COR-L47 (cell line): ENCODE measurements around the gene ADM.
A peak's percentile ranks its signal among the peaks of the same experiment; 100 is the strongest.

Experiments
- DNase-seq: peaks from one replicate; lab custom pipeline; 2025; lab: John Stamatoyannopoulos, UW

ADM gene

DNA sequence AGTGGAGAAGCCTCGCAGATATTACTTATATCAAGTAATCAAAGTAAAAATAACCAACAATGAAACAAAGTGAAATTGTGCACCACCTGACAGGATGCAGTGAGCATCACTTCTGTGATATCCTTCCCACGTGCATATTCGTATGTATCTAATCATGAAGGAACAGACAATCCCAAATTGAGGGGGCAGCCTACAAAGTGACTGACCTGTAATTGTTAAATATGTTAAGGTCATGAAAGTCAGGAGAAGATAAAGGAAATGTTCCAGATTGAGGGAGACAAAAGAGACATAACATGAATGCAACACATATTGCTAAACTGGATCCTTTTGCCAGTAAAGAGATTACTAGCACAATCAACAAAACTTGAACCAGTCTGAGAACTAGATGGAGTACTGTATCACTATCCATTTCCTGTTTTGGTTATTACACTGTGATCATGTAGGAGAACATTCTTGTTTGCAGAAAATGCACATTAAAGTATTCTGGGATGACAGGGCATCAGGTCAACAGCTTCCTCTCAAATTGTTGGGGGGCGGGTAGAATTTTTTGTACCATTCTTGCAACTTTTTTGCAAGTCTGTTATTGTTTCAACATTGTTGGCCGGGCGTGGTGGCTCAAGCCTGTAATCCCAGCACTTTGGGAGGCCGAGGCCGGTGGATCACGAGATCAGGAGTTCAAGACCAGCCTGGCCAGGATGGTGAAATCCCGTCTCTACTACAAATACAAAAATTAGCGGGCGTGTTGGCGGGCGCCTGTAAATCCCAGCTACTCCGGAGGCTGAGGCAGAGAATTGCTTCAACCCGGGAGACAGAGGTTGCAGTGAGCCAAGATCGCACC is 12.9 kb upstream of the ADM start:
- no peak for DNase-seq

DNA sequence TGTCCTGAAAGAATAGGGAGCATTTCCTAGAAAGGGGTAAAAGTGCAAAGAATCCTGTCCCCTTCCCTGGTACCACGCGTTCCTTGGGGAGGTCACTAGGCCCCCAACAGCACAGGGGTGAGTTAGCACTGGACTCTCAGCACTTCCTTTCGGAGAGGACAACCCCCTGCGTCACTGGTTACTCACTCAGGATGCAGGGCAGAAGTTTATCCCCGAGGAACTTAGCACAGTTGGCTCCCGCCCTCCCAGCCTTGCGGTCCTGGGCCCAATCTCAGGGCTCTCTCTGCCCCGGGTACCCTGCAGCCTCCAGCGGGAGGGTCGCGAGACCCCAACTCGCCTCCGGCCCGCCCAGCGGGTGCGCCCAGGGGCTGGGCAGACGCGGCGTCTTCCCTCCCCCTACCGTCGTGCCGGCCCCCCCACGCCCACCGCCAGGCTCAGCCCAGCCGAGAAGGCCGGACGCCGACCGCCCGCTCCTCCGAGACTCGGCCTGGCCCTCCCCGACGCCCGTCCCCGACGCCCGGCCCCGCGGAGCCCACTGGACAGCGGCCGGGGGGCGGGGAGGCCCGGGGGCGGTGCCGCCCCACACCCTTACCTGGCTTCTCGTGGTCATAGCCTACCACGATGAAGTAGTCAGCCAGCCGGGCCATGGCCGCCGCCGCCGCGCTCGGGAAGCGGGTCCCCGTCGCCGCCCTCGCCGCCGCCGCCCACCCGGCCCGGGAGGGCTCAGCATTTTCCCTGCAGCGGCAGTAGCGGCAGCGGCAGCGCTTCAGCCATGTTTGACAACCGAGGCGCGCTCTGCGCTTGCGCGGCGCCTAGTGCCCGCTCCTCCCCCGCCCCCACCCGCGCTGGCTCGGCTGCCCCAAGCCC is 11.2 kb upstream of the ADM start, which contains the start of gene SBF2:
SBF2 (minus strand) TSS at position 797 of the 867 bp plus-strand sequence; CDS start at position 647, 150 bp downstream.
- peak; percentile 82 for DNase-seq

DNA sequence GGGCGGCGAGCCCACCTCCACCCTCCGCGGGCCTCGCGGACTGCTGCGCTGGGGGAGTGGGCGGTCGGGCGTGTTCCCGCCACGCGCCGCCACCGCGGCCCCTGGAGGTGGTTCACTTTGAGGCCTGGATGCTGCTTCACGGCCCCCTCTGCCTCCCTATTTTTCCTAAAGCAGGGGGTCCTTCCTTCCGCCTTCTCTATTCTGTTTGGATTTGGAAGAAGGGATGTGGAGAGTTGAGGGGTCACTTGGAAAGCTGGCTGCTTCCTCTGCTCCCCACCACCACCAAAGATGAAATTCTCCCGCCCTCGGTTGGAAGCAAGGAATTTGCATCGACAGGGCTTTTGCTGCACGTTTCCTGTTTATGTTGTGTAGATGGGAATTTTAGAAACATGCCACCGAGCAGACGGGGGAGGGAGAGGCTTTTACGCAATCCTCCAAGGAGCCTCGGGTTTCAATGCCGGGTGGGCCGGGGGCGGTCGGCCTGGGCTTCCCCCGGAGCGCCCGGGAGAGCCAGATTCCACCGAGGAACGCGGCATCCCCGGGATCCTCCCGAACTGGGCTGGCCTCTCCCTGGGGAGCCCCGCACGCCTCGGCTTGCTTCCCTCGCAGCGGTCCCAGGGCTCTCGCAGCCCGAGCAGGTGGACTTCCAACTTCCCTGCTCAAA is 10.5 kb upstream of the ADM start:
- peak; percentile 9 for DNase-seq

DNA sequence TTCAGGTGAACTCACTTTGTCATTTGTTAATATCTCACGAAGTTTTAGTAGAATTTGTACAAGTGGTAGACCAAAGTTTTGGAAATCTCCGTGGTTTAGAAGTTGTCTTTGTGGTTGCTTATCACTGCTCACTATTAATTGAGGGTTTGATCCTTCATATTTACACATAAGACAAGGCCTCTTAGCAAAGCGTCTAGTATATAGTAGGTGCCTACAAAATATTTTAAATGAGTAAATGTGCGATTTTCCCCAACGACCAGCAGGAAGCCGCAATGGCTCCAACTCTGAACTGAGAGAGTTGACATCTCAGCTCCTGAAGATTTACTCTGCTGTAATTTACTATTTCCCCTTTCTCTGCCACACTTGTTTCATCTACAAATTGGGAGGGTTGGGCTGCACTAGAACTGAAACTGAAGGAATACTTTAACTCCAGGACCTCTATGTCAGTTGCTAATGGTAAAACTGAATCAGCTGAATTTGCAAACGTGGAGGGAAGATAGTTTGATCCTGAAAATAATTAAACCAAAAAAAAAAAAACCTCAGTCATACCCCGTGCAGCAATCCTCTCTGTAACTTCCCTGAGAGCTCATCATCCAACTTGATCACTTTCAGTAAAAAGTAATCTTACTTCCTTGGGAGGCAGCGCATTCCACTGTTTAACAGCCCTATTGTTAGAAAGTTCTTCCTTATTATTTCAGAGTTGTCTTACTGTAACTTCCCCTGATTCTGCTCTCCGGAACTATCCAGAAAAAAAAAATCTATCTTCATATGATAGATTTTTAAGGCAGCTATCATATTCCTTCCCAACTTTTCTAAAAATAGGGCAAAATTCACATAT is 9.6 kb upstream of the ADM start:
- DNase-seq, result no peak

DNA sequence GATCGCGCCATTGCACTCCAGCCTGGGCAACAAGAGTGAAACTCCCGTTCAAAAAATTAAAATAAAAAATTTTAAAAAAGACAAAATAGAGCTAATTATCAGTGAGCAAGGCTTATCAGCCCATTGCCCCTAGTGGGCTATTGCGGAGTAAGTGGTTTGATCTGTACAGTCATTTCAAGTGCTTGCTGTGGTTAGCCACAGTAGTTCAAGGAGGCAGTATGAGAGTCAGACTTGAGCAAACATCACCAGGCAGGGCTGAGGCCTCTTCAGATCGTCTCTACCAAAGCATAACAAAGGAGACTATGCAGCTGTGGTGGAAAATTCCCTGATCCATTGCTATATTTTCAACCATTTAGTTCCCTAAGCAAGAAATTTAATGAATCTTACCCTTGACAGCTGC is 6.5 kb upstream of the ADM start:
- no peak for DNase-seq

DNA sequence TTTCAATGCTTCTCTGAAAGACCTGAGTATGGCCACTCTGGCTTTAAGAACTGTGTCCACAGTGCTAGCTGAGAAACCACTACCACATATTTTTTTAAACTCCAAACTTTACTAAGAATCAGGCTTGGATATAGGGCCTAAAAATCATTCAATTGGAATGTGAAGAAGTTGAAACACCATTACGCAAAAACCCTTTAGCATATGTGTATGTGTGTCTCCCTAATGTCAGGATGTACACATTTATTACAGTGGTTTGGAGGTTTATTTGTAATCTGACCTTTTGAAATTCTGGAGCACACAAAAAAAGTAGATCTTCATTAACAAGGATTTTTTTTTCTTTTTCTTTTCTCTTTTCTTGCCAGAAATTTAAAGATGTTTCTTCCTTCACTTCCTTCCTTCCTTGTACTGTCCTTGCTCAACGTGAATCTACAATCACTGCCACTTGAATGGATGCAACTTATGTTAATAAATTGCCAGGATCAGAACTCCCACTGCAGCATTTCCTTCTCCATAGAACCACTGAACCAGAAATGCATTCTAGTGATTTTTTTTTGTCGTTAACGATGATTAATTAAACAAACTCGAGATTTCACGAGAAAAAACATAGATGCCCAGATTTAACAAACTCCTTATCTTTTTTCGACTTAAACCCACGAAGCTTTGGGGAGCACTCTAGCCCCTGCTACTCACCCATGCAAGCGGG is 3.1 kb upstream of the ADM start:
- no peak for DNase-seq

DNA sequence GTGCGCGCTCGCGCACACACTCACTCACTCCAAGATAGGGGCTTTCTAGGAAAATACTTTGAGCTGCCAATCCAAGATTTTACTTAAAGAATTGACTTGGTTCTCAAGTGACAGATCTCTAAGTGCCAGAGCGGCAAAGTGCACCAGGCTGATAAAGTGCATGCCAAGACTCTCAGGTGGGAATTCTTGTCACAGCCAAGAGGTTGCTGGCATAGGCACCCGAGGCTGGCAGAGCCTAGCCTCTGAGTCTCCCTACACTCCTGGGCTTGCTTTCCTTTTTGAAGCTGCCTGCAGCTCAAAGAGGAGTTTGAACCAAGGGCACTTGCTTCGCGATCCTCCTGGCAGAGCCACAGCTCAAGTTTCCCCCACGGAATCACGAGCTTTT is 2.5 kb upstream of the ADM start:
- DNase-seq, result no peak

DNA sequence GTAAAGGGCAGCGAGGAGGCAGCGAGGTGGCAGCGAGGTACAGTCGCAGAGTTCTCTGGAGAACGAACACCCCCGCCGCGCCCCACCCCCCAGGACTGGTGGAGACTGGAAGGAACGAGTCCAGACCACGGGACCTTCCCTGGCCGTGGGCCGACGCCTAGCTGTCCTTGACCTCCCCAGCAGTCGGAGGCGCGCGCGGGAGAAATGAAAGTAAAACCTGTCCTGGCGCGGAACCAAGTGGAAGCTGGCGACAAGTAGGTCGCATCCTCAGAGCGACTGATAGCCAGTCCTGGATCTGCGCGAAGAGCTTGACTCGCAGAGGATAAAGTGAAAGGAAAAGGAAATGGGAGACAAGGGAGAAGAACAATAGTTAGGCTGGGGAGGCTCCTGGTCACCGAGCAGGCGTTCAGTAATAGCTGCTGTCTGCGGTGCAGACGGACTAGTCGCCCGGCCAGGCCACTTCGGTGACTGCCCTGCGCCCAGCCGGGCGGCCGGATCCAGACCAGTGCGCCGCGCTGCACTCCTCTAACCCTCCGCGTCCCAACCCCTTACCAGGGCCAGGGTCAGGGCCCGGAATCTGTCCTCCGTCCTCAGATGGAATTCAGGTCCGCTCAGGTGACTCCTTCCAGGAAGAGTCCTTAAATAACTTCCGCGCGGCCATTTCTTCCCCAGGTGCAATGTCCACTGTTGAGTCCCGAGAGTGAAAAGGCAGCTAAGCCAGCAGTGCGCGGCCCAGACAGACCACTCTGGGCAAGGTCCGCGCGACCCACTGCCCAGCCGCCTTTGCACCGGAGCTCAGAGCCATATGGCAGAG is 1.9 kb upstream of the ADM start:
- peak; percentile 75 for DNase-seq

DNA sequence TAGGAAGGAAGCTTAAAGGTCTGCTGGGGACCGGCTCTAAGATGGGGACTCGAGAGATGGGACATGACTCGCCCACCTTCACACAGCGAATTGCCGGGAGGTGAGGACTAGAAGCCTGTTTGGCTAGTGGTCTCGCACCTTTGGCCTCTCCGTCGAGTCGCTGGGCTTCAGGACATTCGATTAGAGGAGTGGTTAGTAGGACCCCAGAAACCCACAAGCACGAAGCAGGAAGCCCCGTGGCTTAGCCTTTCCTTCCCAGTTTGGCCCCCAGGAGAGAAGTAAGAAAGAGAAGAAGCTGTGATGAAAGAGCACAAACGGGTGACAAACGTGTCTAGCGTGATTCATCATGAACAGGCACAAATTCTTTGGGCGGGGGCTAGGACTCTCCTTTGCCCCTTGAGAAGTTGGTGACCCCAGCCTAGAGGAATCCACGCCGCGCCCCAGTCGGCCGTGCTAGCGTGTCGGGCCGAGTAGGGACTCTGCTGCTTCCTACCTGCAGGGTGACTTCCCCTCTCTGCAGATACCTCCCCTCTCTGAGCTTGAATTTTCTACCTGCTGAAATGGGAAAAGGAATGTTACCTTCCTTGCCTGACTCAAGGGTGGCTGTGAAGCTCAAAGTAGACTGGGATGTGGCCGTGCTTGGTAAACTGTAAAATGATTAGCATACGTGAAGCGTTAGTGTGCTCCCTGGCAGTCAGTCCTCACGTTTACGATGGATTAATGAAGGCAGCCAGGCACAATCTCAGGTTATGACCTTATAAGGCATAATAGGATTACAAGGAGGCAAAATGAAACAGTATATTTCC is 1.1 kb upstream of the ADM start:
- DNase-seq, result no peak

DNA sequence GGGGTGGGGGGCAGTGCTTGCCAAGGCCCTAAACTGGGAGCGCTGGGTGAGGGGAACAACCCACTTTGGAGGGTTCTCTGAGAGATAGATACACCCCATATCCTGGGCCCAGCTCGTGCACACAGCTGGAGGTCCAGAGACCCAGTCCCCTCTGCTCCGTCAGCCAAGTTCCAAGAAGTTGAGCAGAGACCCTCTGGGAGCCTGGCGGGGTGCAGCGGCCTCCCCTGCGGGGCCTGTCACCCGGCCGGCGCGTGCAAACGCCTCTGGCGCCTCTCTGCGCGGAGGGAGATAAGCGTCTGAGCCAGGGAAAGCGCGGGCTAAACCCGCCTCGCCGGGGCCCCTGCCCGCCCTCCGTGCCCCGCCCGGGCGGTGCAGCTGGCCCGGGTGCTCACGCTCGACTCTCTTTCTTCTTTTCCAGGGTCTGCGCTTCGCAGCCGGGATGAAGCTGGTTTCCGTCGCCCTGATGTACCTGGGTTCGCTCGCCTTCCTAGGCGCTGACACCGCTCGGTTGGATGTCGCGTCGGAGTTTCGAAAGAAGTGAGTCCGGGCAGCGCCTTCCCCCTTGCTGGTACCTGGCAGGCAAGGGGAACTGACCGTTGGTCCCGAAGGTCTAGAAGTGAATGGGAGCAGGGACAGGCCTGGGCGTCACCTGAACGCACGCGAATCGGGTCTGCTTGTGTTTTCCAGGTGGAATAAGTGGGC is 540 bp downstream of the ADM start:
- peak; percentile 49 for DNase-seq

DNA sequence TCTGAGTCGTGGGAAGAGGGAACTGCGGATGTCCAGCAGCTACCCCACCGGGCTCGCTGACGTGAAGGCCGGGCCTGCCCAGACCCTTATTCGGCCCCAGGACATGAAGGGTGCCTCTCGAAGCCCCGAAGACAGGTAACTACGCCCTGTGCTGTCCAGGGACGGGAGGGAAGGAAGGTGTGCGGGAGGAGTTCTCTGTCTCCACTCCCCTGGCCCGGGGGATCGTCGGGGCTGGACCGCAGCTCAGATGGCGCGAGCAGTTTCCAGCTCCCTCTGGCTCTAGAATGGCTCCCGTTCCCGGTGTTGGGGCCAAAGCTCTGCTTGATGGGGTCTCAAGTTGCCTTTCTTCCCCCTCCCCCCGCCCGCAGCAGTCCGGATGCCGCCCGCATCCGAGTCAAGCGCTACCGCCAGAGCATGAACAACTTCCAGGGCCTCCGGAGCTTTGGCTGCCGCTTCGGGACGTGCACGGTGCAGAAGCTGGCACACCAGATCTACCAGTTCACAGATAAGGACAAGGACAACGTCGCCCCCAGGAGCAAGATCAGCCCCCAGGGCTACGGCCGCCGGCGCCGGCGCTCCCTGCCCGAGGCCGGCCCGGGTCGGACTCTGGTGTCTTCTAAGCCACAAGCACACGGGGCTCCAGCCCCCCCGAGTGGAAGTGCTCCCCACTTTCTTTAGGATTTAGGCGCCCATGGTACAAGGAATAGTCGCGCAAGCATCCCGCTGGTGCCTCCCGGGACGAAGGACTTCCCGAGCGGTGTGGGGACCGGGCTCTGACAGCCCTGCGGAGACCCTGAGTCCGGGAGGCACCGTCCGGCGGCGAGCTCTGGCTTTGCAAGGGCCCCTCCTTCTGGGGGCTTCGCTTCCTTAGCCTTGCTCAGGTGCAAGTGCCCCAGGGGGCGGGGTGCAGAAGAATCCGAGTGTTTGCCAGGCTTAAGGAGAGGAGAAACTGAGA is 1.4 kb downstream of the ADM start:
- no peak for DNase-seq

DNA sequence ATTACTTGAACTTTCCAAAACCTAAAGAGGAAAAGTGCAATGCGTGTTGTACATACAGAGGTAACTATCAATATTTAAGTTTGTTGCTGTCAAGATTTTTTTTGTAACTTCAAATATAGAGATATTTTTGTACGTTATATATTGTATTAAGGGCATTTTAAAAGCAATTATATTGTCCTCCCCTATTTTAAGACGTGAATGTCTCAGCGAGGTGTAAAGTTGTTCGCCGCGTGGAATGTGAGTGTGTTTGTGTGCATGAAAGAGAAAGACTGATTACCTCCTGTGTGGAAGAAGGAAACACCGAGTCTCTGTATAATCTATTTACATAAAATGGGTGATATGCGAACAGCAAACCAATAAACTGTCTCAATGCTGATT is 2.1 kb downstream of the ADM start:
- DNase-seq, result no peak

DNA sequence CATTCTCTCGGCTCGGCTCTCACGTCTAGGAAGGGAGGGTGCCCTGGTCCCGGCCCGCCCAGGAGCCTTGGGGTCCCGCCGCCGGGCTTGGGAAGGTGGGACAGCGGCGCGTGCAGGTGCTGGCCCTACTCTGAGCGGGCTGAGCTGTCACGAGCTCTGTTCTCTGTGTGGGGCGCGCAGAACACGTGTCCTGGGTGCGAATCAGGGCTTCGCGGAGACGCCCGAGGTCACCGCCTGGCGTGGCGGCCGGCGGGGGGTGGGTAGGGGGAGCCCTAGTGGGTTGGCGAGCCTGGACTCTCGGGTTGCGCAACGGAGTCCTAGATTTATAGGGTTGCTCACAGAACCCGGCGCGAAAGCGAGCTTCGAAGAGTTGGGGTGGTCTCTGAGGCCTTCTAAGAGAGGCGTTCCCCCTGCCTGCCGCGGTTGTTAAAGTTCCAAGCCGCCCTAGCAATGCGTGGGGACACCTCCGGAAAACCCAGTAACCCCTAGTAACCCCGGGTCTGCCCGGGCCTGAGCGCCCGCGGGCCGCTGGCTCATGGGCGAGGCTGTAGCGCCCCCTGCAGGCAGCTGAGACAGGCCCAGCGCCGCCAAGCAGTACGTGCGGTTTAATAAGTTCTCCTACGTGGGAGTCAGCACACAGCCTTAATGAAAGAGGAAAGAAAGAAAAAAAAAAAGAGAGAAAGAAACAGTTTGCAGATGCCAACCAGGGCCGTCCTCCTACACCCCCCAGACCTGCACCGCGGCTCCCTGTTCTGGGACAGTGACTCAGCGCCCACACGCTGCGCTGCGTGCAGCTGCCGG is 2.7 kb downstream of the ADM start:
- peak; percentile 77 for DNase-seq

DNA sequence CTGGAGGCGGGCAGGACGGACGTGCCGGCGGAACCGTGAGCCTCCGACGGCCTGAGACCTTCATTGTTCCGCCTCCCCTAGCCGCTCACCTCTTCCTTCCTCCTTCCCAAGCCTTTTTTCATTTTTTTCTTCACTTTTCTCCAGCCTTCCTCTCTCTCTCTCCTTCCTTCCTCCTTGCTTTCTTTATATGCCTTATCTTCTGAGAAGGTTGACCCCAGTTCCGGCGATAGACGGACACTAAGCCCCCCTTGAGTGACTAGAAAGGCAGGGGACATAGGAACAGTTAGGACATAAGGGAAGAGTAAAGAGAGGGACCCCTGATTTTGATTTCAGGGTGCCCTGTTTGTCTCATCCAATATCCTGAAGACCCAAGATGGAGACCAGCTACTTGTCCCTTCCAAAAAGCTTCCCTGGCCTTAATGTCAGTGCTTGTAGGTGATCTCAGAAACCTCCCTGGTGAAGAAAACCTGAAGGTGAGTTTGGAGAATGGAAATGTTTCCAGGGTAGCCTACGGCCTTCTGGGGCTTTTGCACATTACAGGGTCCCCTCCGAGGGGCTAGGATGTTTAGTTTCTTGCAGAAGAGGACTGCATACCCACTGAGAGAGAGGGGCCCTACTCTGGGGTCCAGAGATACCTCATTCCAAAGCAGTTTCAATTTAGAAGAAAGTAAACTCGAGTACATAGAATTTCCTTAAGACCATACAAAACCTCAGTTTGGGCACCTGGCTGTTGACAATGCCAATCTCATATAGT is 3.5 kb downstream of the ADM start:
- DNase-seq, result no peak

DNA sequence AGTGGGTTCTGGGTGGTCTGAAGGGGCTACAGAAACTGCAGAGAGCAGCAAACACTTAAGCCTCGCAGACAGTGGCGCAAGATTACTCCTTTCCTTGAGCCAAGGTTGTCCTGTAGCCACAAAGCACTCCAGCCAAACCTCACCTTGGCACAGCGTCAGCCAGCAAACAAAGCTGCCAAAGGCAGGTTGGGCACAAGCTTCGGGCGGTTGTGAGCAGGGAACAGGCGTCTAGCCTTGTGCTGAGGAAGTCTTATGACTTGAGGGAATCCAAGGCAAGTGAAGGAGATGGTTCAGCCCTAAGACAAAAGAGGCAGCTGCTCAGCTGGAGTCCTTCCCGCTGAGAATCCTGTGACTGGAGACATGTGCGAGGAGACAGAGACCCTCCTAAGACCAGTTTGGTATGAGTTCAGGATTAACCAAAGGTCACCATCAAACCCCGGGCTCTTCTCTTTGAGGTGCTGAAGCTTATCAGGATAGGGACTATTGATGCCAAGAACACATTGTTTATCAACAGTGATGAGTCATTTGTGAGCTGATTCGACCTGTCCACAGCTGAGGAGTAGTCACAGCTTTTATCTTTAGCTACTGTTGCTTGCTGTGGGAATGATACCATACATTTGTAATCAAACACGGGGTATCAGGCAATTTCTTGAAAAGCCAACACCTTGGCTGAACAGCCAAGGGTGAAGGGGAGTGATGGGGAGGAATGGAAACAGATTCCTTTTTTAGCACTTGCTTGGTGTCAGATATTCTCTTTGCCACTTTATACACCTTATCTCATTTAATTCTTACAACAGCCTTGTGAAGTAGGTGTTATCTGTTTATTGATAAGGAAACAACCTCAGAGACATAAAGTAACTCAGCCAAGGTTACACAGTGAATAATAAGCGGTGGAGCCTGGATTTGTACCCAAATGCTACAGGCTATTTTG is 4.6 kb downstream of the ADM start:
- DNase-seq, result no peak
